Femur (tissue), 1 donor: ENCODE measurements around the gene NBPF19.
"Not testable (repeated sequence)": the region's sequence is repeated elsewhere in the genome, so short reads cannot be mapped to it uniquely, and the experiment has no call there.

Source experiments
- DNase-seq: peaks from one replicate; pipeline ENCODE4 v3.0.0-alpha.2; 2017

The NBPF19 gene

DNA sequence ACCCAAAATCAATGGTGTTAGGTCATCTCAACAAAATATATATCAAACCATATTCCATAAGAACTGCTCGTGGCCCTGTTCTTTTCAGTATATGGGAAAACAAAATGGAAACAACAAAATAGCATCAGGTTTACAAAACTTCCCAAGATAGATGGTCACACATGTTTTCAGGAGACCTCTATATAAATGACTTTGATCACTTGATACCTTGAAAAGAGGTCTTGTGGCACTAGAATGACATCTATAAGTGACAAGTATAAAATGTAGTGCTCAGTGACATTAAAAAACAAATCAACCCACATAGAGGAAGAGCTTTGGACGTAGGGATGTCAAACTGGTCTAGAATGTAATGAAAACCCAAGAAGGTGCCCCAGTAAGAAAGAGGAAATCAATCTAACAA is at the start of gene NBPF19:
NBPF19 (plus strand) TSS at position 301 of the 400 bp plus-strand sequence. CDS start 888 bp downstream, outside the sequence.
- not testable (repeated sequence) for DNase-seq

- DNase-seq = not testable (repeated sequence)
These were observed 46.5 kb upstream of the NBPF19 start for GRCh38 chr1:149428317-149428716.

- DNase-seq = peak; percentile 75
These were observed 29.4 kb upstream of the NBPF19 start for GRCh38 chr1:149445451-149445850.

DNA sequence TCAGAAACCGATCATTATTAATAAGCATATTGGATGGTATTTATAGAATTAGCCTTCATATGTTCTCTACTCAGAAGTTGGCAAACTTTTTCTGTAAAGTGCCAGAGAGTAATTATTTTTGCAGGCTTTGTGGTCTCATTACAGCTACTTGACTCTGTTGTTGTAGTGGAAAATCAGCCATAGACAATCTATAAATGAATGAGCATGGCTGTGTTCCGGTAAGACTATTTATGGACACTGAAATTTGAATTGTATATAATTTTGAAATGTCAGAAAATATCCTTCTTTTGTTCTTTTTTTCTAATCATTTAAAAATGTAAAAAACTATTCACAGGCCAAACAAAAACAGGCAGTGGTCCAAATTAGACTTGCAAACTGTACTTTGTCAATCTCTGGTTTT is 22.6 kb upstream of the NBPF19 start:
- not testable (repeated sequence) for DNase-seq

GRCh38 chr1:149452652-149453051 is 22.2 kb upstream of the NBPF19 start:
- not testable (repeated sequence) for DNase-seq

DNA sequence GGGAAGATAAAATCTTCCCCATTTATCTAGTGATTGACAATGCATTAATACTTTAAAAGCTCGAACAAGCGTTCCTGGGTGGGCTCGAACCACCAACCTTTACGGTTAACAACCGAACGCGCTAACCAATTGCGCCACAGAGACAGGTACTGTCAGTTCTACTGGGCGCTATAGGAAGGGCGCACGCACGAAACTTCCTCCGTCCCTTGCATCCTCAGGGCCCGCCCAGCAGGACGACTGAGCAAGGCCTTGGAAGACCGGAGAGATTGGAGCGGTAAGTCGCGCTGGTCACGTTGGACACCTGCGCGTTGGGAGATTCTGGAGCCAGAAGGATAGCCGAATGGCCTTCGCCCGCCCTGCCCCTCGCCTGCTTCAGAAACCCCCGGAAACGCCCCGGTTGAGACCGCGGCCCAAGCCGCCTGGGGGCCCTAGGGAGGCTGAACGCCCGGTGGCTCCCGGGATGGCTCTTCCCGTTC is 83.5 kb downstream of the NBPF19 start:
- peak; percentile 46 for DNase-seq

DNA sequence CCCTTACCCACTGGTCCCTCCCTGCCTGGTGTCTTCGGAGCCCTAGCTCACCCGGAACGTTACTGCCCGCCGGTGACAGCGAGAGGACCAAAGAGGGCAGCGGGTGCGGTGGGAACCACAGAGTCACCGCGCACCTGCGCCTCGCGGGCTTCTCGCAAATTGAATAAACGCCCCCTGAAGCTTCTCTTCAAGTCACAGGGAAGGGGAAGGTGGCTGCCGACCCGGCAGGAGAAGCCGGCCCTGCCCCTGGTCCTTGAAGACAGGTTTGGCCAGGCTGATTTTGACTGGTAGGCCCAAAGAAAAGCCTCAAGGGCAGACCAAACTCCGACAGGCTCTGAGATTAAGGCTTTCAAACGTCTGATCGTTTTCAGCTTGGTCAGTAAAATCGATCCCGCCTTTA is 87.0 kb downstream of the NBPF19 start:
- DNase-seq = not testable (repeated sequence)

DNA sequence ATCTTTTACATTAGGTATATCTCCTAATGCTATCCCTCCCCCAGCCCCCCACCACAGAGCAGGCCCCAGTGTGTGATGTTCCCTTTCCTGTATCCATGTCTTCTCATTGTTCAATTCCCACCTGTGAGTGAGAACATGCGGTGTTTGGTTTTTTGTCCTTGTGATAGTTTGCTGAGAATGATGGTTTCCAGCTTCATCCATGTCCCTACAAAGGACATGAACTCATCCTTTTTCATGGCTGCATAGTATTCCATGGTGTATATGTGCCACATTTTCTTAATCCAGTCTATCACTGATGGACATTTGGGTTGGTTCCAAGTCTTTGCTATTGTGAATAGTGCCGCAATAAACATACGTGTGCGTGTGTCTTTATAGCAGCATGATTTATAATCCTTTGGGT is 90.6 kb downstream of the NBPF19 start:
- DNase-seq = not testable (repeated sequence)

DNA sequence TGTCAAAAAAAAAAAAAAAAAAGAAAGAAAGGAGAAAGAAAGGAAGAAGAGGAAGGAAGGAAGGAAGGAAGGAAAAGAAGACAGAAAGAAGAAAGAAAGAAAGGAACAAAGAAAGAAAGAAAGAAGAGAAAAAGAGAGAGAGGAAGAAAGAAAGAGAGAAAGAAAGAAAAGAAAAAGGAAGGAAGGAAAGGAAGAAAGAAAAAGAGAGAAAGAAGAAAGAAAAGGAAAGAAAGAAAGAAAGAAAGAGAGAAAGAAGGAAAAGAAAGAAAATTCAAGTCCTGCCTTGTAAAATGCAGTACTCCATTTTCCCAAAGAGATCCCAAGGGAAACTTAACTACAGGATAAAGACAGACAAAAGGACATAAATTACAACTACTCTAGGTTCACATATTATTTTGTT is 97.9 kb downstream of the NBPF19 start:
- DNase-seq = not testable (repeated sequence)

- DNase-seq = peak; percentile 3
These were observed 110.7 kb downstream of the NBPF19 start for GRCh38 chr1:149585592-149585991.
